ENCODE results near the gene RETSAT. TPM values are rescaled to one million over a fixed set of nuclear protein-coding genes. Genes with fewer than 3 reads are reported as not detected.
"Not testable (repeated sequence)": the region's sequence is repeated elsewhere in the genome, so short reads cannot be mapped to it uniquely, and the experiment has no call there.

RETSAT gene
- total RNA-seq, 2 experiments from 2014 or later = 30.1 to 31.1 TPM

GRCh38 chr2:85327160-85327821 lies 27.0 kb downstream of the RETSAT start:
- Mint-ChIP-seq H3K4me1 (peaks cover 56% of the 10 kb centered on the region), H3K36me3 (ENCODE audit: low read depth) (peaks cover 55% of the 10 kb centered on the region)
- CTCF ChIA-PET = interaction anchor here (0.6 to 2.4 kb wide), 11 partner anchors 9 to 560 kb away, joined by 3 to 11 read pairs (median 4); partner anchors contain the start of genes ELMOD3, GGCX, MAT2A and RETSAT

GRCh38 chr2:85326406-85327159 lies 27.7 kb downstream of the RETSAT start:
- H3K36me3 Mint-ChIP-seq (ENCODE audit: low read depth) = peaks cover 62% of the 10 kb centered on the region
- peaks cover 58% of the 10 kb centered on the region for H3K4me1 Mint-ChIP-seq
- DNase-seq = peak; percentile 73
- no peaks in the 10 kb centered on the region for H3K27me3 Mint-ChIP-seq
- ChIA-PET POLR2A (interaction anchor here (0.6 to 12.1 kb wide), 45 partner anchors 8 to 810 kb away, joined by 3 to 234 read pairs (median 6); partner anchors contain the start of genes C2orf68, DNAH6, ELMOD3 and MAT2A), CTCF (interaction anchor here (0.6 to 2.4 kb wide), 8 partner anchors 26 to 420 kb away, joined by 3 to 11 read pairs (median 4); partner anchors contain the start of genes ELMOD3, GGCX, MAT2A and RETSAT)
- H3K4me3 Mint-ChIP-seq = peak overlapping the region; percentile 93
- peak overlapping the region; percentile 100 for H3K27ac Mint-ChIP-seq
- no peaks in the 10 kb centered on the region for H3K9me3 Mint-ChIP-seq

More at GRCh38 chr2:85327160-85327821, 27.0 kb downstream of the RETSAT start:
- H3K4me3 Mint-ChIP-seq = peak overlapping the region; percentile 93
- H3K27me3 Mint-ChIP-seq = no peaks in the 10 kb centered on the region
- H3K9me3 Mint-ChIP-seq = no peaks in the 10 kb centered on the region
- H3K27ac Mint-ChIP-seq = peak overlapping the region; percentile 100
- POLR2A ChIA-PET = interaction anchor here (0.6 to 12.1 kb wide), 49 partner anchors 9 to 811 kb away, joined by 3 to 234 read pairs (median 6); partner anchors contain the start of genes C2orf68, DNAH6, ELMOD3 and MAT2A
- DNase-seq = peak; percentile 75

DNA sequence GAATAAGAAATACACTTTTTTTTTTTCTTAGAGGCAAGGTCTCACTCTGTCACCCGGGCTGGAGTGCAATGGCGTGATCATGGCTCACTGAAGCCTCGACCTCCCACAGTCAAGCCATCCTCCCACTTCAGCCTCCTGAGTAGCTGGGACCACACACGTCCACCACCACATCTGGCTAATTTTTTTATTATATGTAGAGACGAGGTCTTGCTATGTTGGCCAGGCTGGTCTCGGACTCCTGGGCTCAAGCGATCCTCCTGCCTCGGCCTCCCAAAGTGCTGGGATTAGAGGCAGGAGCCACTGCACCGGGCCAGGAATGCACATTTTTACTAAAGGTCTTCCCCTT lies 28.9 kb downstream of the RETSAT start:
- Mint-ChIP-seq H3K4me1 (peaks cover 59% of the 10 kb centered on the region), H3K4me3 (peak overlapping the region; percentile 93), H3K27me3 (no peaks in the 10 kb centered on the region), H3K27ac (peak overlapping the region; percentile 100), H3K9me3 (no peaks in the 10 kb centered on the region), H3K36me3 (ENCODE audit: low read depth) (peaks cover 74% of the 10 kb centered on the region)
- POLR2A ChIA-PET = interaction anchor here (1.0 to 12.1 kb wide), 11 partner anchors 11 to 270 kb away, joined by 3 to 234 read pairs (median 16); partner anchors contain the start of genes ELMOD3, MAT2A, RETSAT and RNF181
- CTCF ChIA-PET = interaction anchor here (1.1 to 2.6 kb wide), 2 partner anchors 25 to 213 kb away, joined by 3 to 14 read pairs; partner anchors contain the start of gene MAT2A
- no peak for DNase-seq

GRCh38 chr2:85324639-85325465 lies 29.5 kb downstream of the RETSAT start:
- POLR2A ChIA-PET = interaction anchor here (1.0 to 12.1 kb wide), 8 partner anchors 10 to 270 kb away, joined by 3 to 234 read pairs (median 14); partner anchors contain the start of genes ELMOD3, MAT2A, RETSAT and RNF181
- Mint-ChIP-seq H3K27ac (peak overlapping the region; percentile 100), H3K9me3 (no peaks in the 10 kb centered on the region), H3K27me3 (no peaks in the 10 kb centered on the region), H3K36me3 (ENCODE audit: low read depth) (peaks cover 79% of the 10 kb centered on the region), H3K4me3 (peak overlapping the region; percentile 93), H3K4me1 (peaks cover 63% of the 10 kb centered on the region)
- DNase-seq = no peak
- CTCF ChIA-PET = interaction anchor here (2.6 kb wide), 1 partner anchor 24 kb away, joined by 14 read pairs; no protein-coding TSS in a partner anchor

GRCh38 chr2:85323988-85324367 lies 30.4 kb downstream of the RETSAT start:
- DNase-seq, H3K27me3 Mint-ChIP-seq, H3K9me3 Mint-ChIP-seq: not testable (repeated sequence)
- peak overlapping the region; percentile 57 for H3K27ac Mint-ChIP-seq
- H3K4me3 Mint-ChIP-seq = peak overlapping the region; percentile 93
- CTCF ChIA-PET = interaction anchor here (1.1 to 2.6 kb wide), 2 partner anchors 23 to 228 kb away, joined by 4 to 14 read pairs; no protein-coding TSS in a partner anchor
- H3K4me1 Mint-ChIP-seq = peaks cover 65% of the 10 kb centered on the region
- H3K36me3 Mint-ChIP-seq (ENCODE audit: low read depth) = peaks cover 86% of the 10 kb centered on the region
- POLR2A ChIA-PET = interaction anchor here (0.9 to 12.1 kb wide), 4 partner anchors 9 to 352 kb away, joined by 3 to 234 read pairs (median 4); partner anchors contain the start of genes ELMOD3 and RETSAT

DNA sequence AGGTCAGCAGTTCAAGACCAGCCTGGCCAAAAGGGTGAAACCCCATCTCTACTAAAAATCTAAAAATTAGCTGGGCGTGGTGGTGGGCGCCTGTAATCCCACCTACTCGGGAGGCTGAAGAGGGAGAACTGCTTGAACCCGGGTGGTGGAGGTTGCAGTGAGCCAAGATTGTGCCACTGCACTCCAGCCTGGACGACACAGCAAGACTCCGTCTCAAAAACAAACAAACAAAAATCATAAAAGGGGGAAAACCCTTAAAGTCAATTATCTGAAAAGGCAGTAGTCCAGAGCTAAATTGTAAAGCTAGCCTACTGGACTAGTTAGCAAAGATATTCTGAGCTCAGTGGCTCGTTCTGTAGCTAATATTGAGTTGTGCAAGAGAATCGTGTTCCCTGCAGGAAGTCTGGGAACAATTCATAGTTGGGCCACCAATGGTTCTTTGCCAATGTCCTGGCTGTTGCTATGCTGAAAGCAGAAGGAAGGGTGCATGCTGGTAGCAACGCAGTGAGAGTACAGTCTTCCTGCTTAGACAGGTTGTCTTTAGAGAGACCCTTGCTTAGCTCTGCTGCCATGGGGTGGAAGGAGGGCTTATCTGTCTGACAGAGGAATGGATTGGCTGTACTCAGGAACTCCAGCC lies 30.9 kb downstream of the RETSAT start:
- H3K27ac Mint-ChIP-seq = peak overlapping the region; percentile 57
- POLR2A ChIA-PET = interaction anchor here (0.9 to 12.1 kb wide), 5 partner anchors 9 to 352 kb away, joined by 3 to 234 read pairs (median 3); partner anchors contain the start of genes ELMOD3 and RETSAT
- peak overlapping the region; percentile 93 for H3K4me3 Mint-ChIP-seq
- DNase-seq = no peak
- H3K4me1 Mint-ChIP-seq = peaks cover 66% of the 10 kb centered on the region
- H3K36me3 Mint-ChIP-seq (ENCODE audit: low read depth) = peaks cover 91% of the 10 kb centered on the region
- CTCF ChIA-PET = interaction anchor here (1.1 to 2.6 kb wide), 2 partner anchors 23 to 229 kb away, joined by 4 to 14 read pairs; no protein-coding TSS in a partner anchor
- H3K9me3 Mint-ChIP-seq = no peaks in the 10 kb centered on the region
- no peaks in the 10 kb centered on the region for H3K27me3 Mint-ChIP-seq

- peaks cover 69% of the 10 kb centered on the region for H3K4me1 Mint-ChIP-seq
- ChIA-PET CTCF (interaction anchor here (0.9 to 4.4 kb wide), 3 partner anchors 20 to 35 kb away, joined by 3 to 26 read pairs (median 7); no protein-coding TSS in a partner anchor), POLR2A (interaction anchor here (2.9 to 12.1 kb wide), 4 partner anchors 7 to 220 kb away, joined by 27 to 234 read pairs (median 34); partner anchors contain the start of genes ELMOD3, MAT2A, RETSAT and TGOLN2)
- peak overlapping the region; percentile 16 for H3K4me3 Mint-ChIP-seq
- no peak for DNase-seq
- no peaks in the 10 kb centered on the region for H3K9me3 Mint-ChIP-seq
- H3K36me3 Mint-ChIP-seq (ENCODE audit: low read depth) = peaks cover 84% of the 10 kb centered on the region
- H3K27me3 Mint-ChIP-seq = no peaks in the 10 kb centered on the region
- peak overlapping the region; percentile 40 for H3K27ac Mint-ChIP-seq
These were observed 34.5 kb downstream of the RETSAT start for GRCh38 chr2:85319796-85320195.

DNA sequence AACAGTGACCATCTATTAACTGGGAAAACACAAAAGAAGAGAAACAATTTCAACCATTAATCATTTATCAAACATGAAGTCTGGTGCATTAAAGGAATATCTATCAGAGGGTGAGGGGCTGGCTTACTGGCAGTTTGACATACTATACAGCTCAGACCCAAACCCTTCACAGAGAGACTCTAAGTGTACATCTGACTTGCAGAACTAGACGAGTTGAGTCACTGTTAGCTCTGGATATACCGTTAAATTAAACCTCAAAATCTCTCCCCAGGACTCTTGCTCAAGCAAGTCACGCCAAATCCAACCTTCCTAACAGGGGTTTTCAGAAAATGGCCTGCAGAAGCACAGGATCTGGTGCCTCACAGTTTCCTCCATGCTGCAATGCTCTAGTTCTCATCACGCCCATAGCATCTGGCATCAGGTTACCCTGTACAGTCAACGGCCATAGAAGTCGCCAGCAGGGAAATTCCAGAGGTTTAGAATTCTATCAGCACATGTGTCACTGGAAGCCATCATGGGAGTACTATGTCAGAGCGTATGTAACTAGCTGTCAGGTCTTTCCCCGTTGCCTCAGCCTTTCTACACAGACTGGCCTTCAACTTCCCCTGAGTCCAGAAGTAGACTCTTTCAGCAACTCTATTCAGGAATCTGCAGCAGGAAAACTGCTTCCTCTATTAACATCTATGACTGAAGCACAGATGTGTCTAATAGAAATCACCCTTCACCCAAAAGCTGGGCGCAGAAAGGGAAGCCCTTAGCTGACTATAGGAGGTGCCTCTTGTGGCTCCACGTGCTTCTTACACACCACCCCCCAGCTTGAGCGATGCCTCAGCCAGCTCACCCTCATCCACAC lies 35.9 kb downstream of the RETSAT start:
- peak overlapping the region; percentile 2 for H3K4me3 Mint-ChIP-seq
- peaks cover 79% of the 10 kb centered on the region for H3K36me3 Mint-ChIP-seq (ENCODE audit: low read depth)
- CTCF ChIA-PET = interaction anchor here (0.6 to 4.4 kb wide), 8 partner anchors 9 to 233 kb away, joined by 3 to 26 read pairs (median 4); partner anchors contain the start of gene TGOLN2
- H3K27ac Mint-ChIP-seq = peak overlapping the region; percentile 52
- H3K9me3 Mint-ChIP-seq = no peaks in the 10 kb centered on the region
- H3K4me1 Mint-ChIP-seq = peaks cover 56% of the 10 kb centered on the region
- POLR2A ChIA-PET = interaction anchor here (2.9 to 12.1 kb wide), 4 partner anchors 9 to 221 kb away, joined by 27 to 234 read pairs (median 34); partner anchors contain the start of genes ELMOD3, MAT2A, RETSAT and TGOLN2
- no peak for DNase-seq
- H3K27me3 Mint-ChIP-seq = no peaks in the 10 kb centered on the region

DNA sequence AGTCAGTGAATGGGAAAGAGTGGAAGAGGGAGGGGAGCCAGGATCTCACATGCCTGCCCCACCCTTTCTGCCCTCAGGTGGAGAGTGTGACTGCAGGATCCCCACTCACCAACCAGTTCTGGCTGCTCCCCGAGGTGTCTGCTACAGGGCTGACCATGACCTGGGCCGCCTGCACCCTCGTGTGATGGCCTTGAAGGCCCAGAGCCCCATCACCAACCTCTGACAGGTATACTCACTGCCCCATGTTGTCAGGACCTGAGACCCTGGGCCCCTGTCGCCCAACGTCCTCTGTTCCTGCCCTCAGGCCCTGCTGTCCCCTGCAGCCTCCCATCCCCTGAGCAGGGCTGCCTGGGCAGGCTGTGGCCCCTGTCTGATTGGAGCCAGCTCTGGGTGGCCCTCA lies 38.4 kb downstream of the RETSAT start:
- H3K36me3 Mint-ChIP-seq (ENCODE audit: low read depth) = peaks cover 54% of the 10 kb centered on the region
- H3K27me3 Mint-ChIP-seq, H3K27ac Mint-ChIP-seq, DNase-seq, H3K9me3 Mint-ChIP-seq, CTCF ChIA-PET, H3K4me3 Mint-ChIP-seq: not testable (repeated sequence)
- POLR2A ChIA-PET = interaction anchor here (1.1 to 2.1 kb wide), 2 partner anchors 11 to 27 kb away, joined by 4 to 16 read pairs; partner anchors contain the start of gene TGOLN2
- H3K4me1 Mint-ChIP-seq = peaks cover 34% of the 10 kb centered on the region

DNA sequence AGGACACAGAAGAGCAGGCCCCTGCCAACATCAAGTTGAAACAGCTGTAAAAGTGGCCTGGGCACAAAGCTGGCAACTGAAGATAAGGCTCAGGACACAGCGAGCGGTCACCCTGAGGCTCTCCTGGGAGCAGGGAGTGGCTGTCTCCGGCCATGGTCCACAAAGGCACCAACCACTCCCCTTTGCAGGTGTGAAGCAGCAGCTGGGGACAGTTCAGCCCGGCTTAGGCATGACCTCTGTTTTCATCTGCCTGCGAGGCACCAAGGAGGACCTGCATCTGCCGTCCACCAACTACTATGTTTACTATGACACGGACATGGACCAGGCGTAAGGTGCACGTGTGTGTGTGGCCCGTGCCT lies 39.5 kb downstream of the RETSAT start:
- CTCF ChIA-PET = interaction anchor here (1.1 kb wide), 1 partner anchor 14 kb away, joined by 7 read pairs; no protein-coding TSS in a partner anchor
- Mint-ChIP-seq H3K9me3 (no peaks in the 10 kb centered on the region), H3K4me3 (no peak overlapping the region), H3K36me3 (ENCODE audit: low read depth) (peaks cover 51% of the 10 kb centered on the region), H3K4me1 (peaks cover 32% of the 10 kb centered on the region), H3K27ac (no peak overlapping the region), H3K27me3 (no peaks in the 10 kb centered on the region)
- POLR2A ChIA-PET = interaction anchor here (1.9 to 2.1 kb wide), 2 partner anchors 9 to 12 kb away, joined by 6 to 16 read pairs; partner anchors contain the start of gene TGOLN2
- no peak for DNase-seq
